Neural cell (in vitro differentiated cells): ENCODE data around the gene HDAC7. TPM values are rescaled to one million over a fixed set of nuclear protein-coding genes. Genes with fewer than 3 reads are reported as not detected.

Experiments
- H2AFZ ChIP-seq: fragments of 200-600, 300-800 bp; sonication (generic), shearing (Covaris generic); 2 replicates; pipeline ENCODE4 v1.6.0; 2014; ENCODE audit warnings: low read depth, mild to moderate bottlenecking, antibody characterized with exemption, low read length, moderate library complexity
- H3F3A ChIP-seq: fragments of 200-600 bp; shearing (Covaris generic); 2 replicates; pipeline ENCODE4 v1.6.1; 2016; ENCODE audit warnings: mild to moderate bottlenecking, moderate library complexity, mixed read lengths, antibody characterized with exemption, low read length; ENCODE audit not compliant: insufficient read depth, poor library complexity, severe bottlenecking
- H3K27ac ChIP-seq: fragments of 200-600, 300-800 bp; sonication (generic), shearing (Covaris generic); 2 replicates; pipeline ENCODE4 v1.5.1; 2014; ENCODE audit warnings: mild to moderate bottlenecking, low read length, moderate library complexity
- H3K27me3 ChIP-seq: fragments of 300-800, 200-600 bp; sonication (generic), shearing (Covaris generic); 2 replicates; pipeline ENCODE4 v1.6.0; 2014; ENCODE audit warnings: mild to moderate bottlenecking, low read depth, low read length, moderate library complexity; ENCODE audit not compliant: insufficient read depth
- H3K36me3 ChIP-seq: fragments of 300-800, 200-600 bp; sonication (generic), shearing (Covaris generic); 2 replicates; pipeline ENCODE4 v1.5.1; 2014; ENCODE audit warnings: mild to moderate bottlenecking, antibody characterized with exemption, low read length, moderate library complexity; ENCODE audit not compliant: insufficient read depth
- H3K4me2 ChIP-seq: fragments of 300-800, 200-600 bp; sonication (generic), shearing (Covaris generic); 2 replicates; pipeline ENCODE4 v1.6.0; 2014; ENCODE audit warnings: mild to moderate bottlenecking, low read length
- H3K4me3 ChIP-seq: fragments of 300-800, 200-600 bp; sonication (generic), shearing (Covaris generic); 2 replicates; pipeline ENCODE4 v1.5.1; 2014; ENCODE audit warnings: mild to moderate bottlenecking, low read length, moderate library complexity
- H3K79me2 ChIP-seq: fragments of 200-600 bp; shearing (Covaris generic); replicated peaks from 2 replicates; pipeline ENCODE4 v1.6.0; 2014; ENCODE audit warnings: mild to moderate bottlenecking, low read length, moderate library complexity; ENCODE audit not compliant: insufficient read depth
- H3K9ac ChIP-seq: fragments of 300-800, 200-600 bp; sonication (generic), shearing (Covaris generic); 2 replicates; pipeline ENCODE4 v1.6.1; 2016; ENCODE audit warnings: mild to moderate bottlenecking, low read length, mixed read lengths
- H3K9me2 ChIP-seq: fragments of 200-600 bp; shearing (Covaris generic); 2 replicates; pipeline ENCODE4 v1.6.1; 2016; ENCODE audit warnings: mild to moderate bottlenecking, low read length, mixed read lengths; ENCODE audit not compliant: insufficient read depth
- H3K9me3 ChIP-seq: fragments of 200-600, 300-800 bp; sonication (generic), shearing (Covaris generic); 2 replicates; pipeline ENCODE4 v1.6.1; 2016; ENCODE audit warnings: mild to moderate bottlenecking, mixed run types, low read length, moderate library complexity, mixed read lengths
- H4K20me1 ChIP-seq: fragments of 200-600 bp; shearing (Covaris generic); 2 replicates; pipeline ENCODE4 v1.6.1; 2016; ENCODE audit warnings: mild to moderate bottlenecking, mixed run types; ENCODE audit not compliant: insufficient read depth
- CTCF ChIP-seq: fragments of 450-650 bp; IDR thresholded peaks from 2 replicates; pipeline ENCODE4 v1.5.1; 2014; ENCODE audit warnings: antibody characterized with exemption, mild to moderate bottlenecking, moderate library complexity; ENCODE audit not compliant: poor library complexity, severe bottlenecking
- EP300 ChIP-seq: fragments of 450-650 bp; conservative IDR thresholded peaks from 2 replicates; pipeline ENCODE4 v1.6.1; 2014; ENCODE audit warnings: antibody characterized with exemption, mild to moderate bottlenecking, moderate library complexity; ENCODE audit not compliant: poor library complexity, severe bottlenecking
- EZH2 ChIP-seq: fragments of 200-600, 300-800 bp; shearing (Covaris generic), sonication (generic); IDR thresholded peaks from 2 replicates; pipeline ENCODE4 v1.6.1; 2014; ENCODE audit warnings: antibody characterized with exemption, low read length, borderline replicate concordance, mild to moderate bottlenecking; ENCODE audit not compliant: insufficient read depth, poor library complexity, severe bottlenecking
- MXI1 ChIP-seq: fragments of 450-650 bp; conservative IDR thresholded peaks from 2 replicates; pipeline ENCODE4 v1.6.1; 2014; ENCODE audit warnings: antibody characterized with exemption, mild to moderate bottlenecking; ENCODE audit not compliant: poor library complexity, severe bottlenecking
- POLR2AphosphoS5 ChIP-seq: IDR thresholded peaks from 2 replicates; pipeline ENCODE4 v1.6.1; 2012
- RAD21 ChIP-seq: fragments of 450-650 bp; conservative IDR thresholded peaks from 2 replicates; pipeline ENCODE4 v1.6.1; 2014; ENCODE audit warnings: antibody characterized with exemption, mild to moderate bottlenecking, moderate library complexity
- REST ChIP-seq: IDR thresholded peaks from 2 replicates; pipeline ENCODE4 v1.6.1; 2012; ENCODE audit warnings: borderline replicate concordance
- SMC3 ChIP-seq: fragments of 450-650 bp; conservative IDR thresholded peaks from 2 replicates; pipeline ENCODE4 v1.6.1; 2014; ENCODE audit warnings: antibody characterized with exemption, mild to moderate bottlenecking, moderate library complexity; ENCODE audit not compliant: poor library complexity
- TAF1 ChIP-seq: IDR thresholded peaks from 2 replicates; pipeline ENCODE4 v1.6.1; 2012; ENCODE audit warnings: low read depth
- polyA plus RNA-seq: library from polyadenylated mRNA; depleted of rRNA; stranded (reverse); fragments of >200 nt; gene quantifications from 2 replicates; pipeline ENCODE4 v1.2.3, GENCODE V29; 2014

The HDAC7 gene
- polyA plus RNA-seq, 1 donor from 2014 or later: 30.2 TPM

GRCh38 chr12:47850153-47851084, 30.7 kb upstream of the HDAC7 start:
- no peak overlapping the region for H3K4me2 ChIP-seq
- H2AFZ ChIP-seq: no peak overlapping the region
- no peak for TF ChIP-seq RAD21
- TF ChIP-seq REST: no peak

DNA sequence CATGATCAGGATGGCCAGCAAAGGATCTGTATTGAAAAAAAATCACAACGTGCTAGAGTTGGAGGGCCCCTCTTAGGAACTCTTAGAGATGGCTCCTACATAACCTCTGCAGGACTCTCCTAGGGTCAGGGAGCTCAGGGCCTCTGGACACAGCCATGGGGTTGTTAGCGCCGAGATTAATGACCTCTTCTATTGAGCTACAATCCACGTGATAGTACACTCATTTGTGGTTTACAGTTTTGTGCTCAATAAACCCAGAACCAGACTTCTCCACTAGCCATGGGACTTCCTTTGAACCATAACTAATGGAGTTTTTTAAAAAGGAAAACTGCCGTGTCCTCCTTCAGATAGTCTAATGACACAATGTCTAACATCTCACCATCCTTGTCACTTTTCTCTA, 29.6 kb upstream of the HDAC7 start:
- Histone ChIP-seq H3F3A (no peaks in the 10 kb centered on the region), H3K27ac (no peak overlapping the region), H3K4me3 (no peak overlapping the region), H3K4me2 (no peak overlapping the region), H3K9ac (no peak overlapping the region), H4K20me1 (no peaks in the 10 kb centered on the region), H3K9me2 (no peaks in the 10 kb centered on the region), H3K9me3 (no peaks in the 10 kb centered on the region), H2AFZ (no peak overlapping the region), H3K79me2 (no peaks in the 10 kb centered on the region), H3K27me3 (no peaks in the 10 kb centered on the region), H3K36me3 (no peaks in the 10 kb centered on the region)
- TF ChIP-seq REST: no peak
- no peak for TF ChIP-seq MXI1
- no peak for TF ChIP-seq EP300
- TF ChIP-seq EZH2: no peak
- no peak for TF ChIP-seq SMC3
- no peak for TF ChIP-seq RAD21
- TF ChIP-seq CTCF: no peak
- TF ChIP-seq POLR2AphosphoS5: no peak
- no peak for TF ChIP-seq TAF1

More at GRCh38 chr12:47850153-47851084, 30.7 kb upstream of the HDAC7 start:
- Histone ChIP-seq H3K27me3 (no peaks in the 10 kb centered on the region), H3K36me3 (no peaks in the 10 kb centered on the region), H3K79me2 (no peaks in the 10 kb centered on the region), H3F3A (no peaks in the 10 kb centered on the region), H3K9ac (no peak overlapping the region), H3K27ac (no peak overlapping the region), H3K9me3 (no peaks in the 10 kb centered on the region), H4K20me1 (no peaks in the 10 kb centered on the region), H3K4me3 (no peak overlapping the region), H3K9me2 (no peaks in the 10 kb centered on the region)
